OCI-LY1 (cell line): ENCODE measurements around the gene EXOSC6.
A peak's percentile ranks its signal among the peaks of the same experiment; 100 is the strongest.
"Not testable (repeated sequence)": the region's sequence is repeated elsewhere in the genome, so short reads cannot be mapped to it uniquely, and the experiment has no call there.

Source experiments
- H2AFZ ChIP-seq: fragments of 200-600 bp; sonication (generic), shearing (Covaris generic); 2 replicates; pipeline ENCODE4 v1.6.0; 2014; ENCODE audit warnings: antibody characterized with exemption, mild to moderate bottlenecking, low read length
- H3F3A ChIP-seq: fragments of 200-600 bp; sonication (generic), shearing (Covaris generic); 2 replicates; pipeline ENCODE4 v1.6.0; 2014; ENCODE audit warnings: mild to moderate bottlenecking, antibody characterized with exemption, low read length, moderate library complexity; ENCODE audit not compliant: insufficient read depth
- H3K27ac ChIP-seq: fragments of 200-600 bp; sonication (generic); 2 replicates; pipeline ENCODE4 v1.5.1; 2014; ENCODE audit warnings: low read length, mixed run types, mild to moderate bottlenecking, low read depth; ENCODE audit not compliant: poor library complexity, severe bottlenecking
- H3K27me3 ChIP-seq: fragments of 200-600 bp; sonication (generic); 2 replicates; pipeline ENCODE4 v1.6.0; 2014; ENCODE audit warnings: antibody characterized with exemption, mild to moderate bottlenecking, low read length, moderate library complexity; ENCODE audit not compliant: insufficient read depth
- H3K36me3 ChIP-seq: fragments of 200-600 bp; sonication (generic); 2 replicates; pipeline ENCODE4 v1.6.1; 2014; ENCODE audit warnings: mild to moderate bottlenecking, antibody characterized with exemption, low read length, moderate library complexity, mixed read lengths; ENCODE audit not compliant: insufficient read depth
- H3K4me1 ChIP-seq: fragments of 200-600 bp; sonication (generic); 2 replicates; pipeline ENCODE4 v1.5.1; 2014; ENCODE audit warnings: mild to moderate bottlenecking, low read length, moderate library complexity; ENCODE audit not compliant: insufficient read depth, severe bottlenecking
- H3K4me2 ChIP-seq: fragments of 200-600 bp; sonication (generic), shearing (Covaris generic); 2 replicates; pipeline ENCODE4 v1.6.1; 2014; ENCODE audit warnings: low read length
- H3K4me3 ChIP-seq: fragments of 200-600 bp; sonication (generic); 2 replicates; pipeline ENCODE4 v1.5.1; 2014; ENCODE audit warnings: low read length, low read depth, mild to moderate bottlenecking, mixed read lengths; ENCODE audit not compliant: poor library complexity, severe bottlenecking
- H3K79me2 ChIP-seq: fragments of 200-600 bp; shearing (Covaris generic); 2 replicates; pipeline ENCODE4 v1.6.1; 2016; ENCODE audit warnings: mixed run types, low read length, mixed read lengths; ENCODE audit not compliant: insufficient read depth
- H3K9ac ChIP-seq: fragments of 200-600 bp; sonication (generic), shearing (Covaris generic); 2 replicates; pipeline ENCODE4 v1.6.1; 2014; ENCODE audit warnings: mild to moderate bottlenecking, low read length, mixed read lengths
- H3K9me2 ChIP-seq: fragments of 200-600 bp; sonication (generic), shearing (Covaris generic); 2 replicates; pipeline ENCODE4 v1.6.1; 2014; ENCODE audit warnings: low read depth, mild to moderate bottlenecking, low read length, mixed read lengths
- H3K9me3 ChIP-seq: fragments of 200-600 bp; shearing (Covaris generic); 2 replicates; pipeline ENCODE4 v1.6.1; 2014; ENCODE audit warnings: low read length, mixed read lengths
- H4K20me1 ChIP-seq: fragments of 200-600 bp; sonication (generic), shearing (Covaris generic); 2 replicates; pipeline ENCODE4 v1.6.0; 2016; ENCODE audit warnings: mild to moderate bottlenecking, low read length; ENCODE audit not compliant: insufficient read depth
- EZH2 ChIP-seq: fragments of 200-600 bp; sonication (generic), shearing (Covaris generic); IDR thresholded peaks from 2 replicates; pipeline ENCODE4 v1.8.0; 2017; ENCODE audit warnings: borderline replicate concordance, mixed run types, mild to moderate bottlenecking, antibody characterized with exemption, low read length, moderate library complexity, mixed read lengths
- TF ChIP-seq, protein P1 (sequence below): fragments of 200-600 bp; sonication (generic), shearing (Covaris generic); IDR thresholded peaks from 2 replicates; pipeline ENCODE4 v1.5.1; 2017; ENCODE audit warnings: mild to moderate bottlenecking, antibody characterized with exemption, low read length, moderate library complexity, mixed read lengths

Gene EXOSC6

DNA sequence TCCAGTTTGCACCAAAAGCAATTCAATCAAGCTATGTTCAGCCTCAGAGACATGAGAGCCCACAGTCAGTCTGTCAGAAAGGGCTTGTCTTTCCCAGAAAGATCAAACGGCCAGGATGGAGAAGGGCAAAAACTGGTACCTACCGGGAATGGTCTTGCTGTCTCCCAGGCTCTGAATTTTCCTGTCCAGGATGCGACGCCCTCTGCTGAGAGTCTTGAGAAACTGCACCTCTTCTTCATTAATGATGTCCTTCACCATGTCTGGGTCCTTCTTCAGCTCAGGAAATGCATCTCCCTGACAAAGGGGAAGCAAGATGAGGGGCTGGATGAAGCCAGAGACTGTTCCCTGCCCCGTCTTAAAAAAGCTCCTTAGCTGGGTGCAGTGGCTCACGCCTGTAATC lies 15.8 kb upstream of the EXOSC6 start:
- H4K20me1 ChIP-seq: no peaks in the 10 kb centered on the region
- H3K9me2 ChIP-seq: no peaks in the 10 kb centered on the region
- no peaks in the 10 kb centered on the region for H3F3A ChIP-seq
- no peak overlapping the region for H2AFZ ChIP-seq
- H3K27ac ChIP-seq: no peak overlapping the region
- no peak overlapping the region for H3K9ac ChIP-seq
- H3K36me3 ChIP-seq: peaks cover 96% of the 10 kb centered on the region
- TF ChIP-seq, protein P1, sequence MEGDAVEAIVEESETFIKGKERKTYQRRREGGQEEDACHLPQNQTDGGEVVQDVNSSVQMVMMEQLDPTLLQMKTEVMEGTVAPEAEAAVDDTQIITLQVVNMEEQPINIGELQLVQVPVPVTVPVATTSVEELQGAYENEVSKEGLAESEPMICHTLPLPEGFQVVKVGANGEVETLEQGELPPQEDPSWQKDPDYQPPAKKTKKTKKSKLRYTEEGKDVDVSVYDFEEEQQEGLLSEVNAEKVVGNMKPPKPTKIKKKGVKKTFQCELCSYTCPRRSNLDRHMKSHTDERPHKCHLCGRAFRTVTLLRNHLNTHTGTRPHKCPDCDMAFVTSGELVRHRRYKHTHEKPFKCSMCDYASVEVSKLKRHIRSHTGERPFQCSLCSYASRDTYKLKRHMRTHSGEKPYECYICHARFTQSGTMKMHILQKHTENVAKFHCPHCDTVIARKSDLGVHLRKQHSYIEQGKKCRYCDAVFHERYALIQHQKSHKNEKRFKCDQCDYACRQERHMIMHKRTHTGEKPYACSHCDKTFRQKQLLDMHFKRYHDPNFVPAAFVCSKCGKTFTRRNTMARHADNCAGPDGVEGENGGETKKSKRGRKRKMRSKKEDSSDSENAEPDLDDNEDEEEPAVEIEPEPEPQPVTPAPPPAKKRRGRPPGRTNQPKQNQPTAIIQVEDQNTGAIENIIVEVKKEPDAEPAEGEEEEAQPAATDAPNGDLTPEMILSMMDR: peak; percentile 72
- TF ChIP-seq EZH2: no peak
- H3K79me2 ChIP-seq: no peaks in the 10 kb centered on the region
- H3K9me3 ChIP-seq: no peaks in the 10 kb centered on the region
- H3K4me3 ChIP-seq: no peak overlapping the region
- H3K4me2 ChIP-seq: no peak overlapping the region
- no peaks in the 10 kb centered on the region for H3K27me3 ChIP-seq
- H3K4me1 ChIP-seq: no peaks in the 10 kb centered on the region

DNA sequence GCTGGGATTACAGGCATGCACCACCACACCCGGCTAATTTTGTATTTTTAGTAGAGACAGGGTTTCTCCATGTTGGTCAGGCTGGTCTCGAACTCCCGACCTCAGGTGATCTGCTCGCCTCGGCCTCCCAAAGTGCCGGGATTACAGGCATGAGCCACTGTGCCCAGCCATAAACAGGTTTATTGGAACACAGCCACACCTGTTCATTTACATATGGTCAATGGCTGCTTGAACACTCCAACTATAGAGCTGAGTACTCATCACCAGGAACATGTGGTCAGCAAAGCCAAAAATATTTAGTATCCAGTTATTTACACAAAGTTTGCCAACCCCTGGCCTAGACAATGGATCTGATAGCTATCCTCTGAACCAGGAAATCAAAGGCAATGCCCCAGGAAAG lies 8.2 kb upstream of the EXOSC6 start:
- not testable (repeated sequence) for H3K79me2 ChIP-seq, H3K9me3 ChIP-seq, H3K27ac ChIP-seq, H3K4me2 ChIP-seq, H3F3A ChIP-seq, H3K9ac ChIP-seq, H3K4me1 ChIP-seq, H2AFZ ChIP-seq, H3K4me3 ChIP-seq, H3K9me2 ChIP-seq, H4K20me1 ChIP-seq, H3K27me3 ChIP-seq
- peaks cover 97% of the 10 kb centered on the region for H3K36me3 ChIP-seq

DNA sequence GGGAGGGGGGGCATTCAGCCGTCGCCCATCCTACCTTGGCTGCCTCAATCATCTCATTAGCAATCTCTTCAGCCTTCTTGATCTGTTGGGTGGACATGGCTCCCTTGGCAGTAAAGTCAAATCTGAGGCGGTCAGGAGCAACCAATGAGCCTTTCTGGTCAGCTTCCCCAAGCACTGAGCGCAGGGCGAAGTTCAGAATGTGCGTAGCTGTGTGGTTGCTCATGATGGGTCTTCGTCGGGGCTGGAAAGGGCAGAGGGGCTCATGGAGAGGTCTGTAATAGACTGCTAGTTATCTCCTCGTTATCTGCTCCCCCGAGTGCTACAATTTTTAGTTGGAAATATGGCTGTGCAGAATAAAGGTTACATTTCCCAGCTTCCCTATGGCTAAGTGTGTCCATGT lies 7.2 kb upstream of the EXOSC6 start:
- H3K4me1 ChIP-seq: no peaks in the 10 kb centered on the region
- no peaks in the 10 kb centered on the region for H3F3A ChIP-seq
- H3K4me3 ChIP-seq: no peak overlapping the region

DNA sequence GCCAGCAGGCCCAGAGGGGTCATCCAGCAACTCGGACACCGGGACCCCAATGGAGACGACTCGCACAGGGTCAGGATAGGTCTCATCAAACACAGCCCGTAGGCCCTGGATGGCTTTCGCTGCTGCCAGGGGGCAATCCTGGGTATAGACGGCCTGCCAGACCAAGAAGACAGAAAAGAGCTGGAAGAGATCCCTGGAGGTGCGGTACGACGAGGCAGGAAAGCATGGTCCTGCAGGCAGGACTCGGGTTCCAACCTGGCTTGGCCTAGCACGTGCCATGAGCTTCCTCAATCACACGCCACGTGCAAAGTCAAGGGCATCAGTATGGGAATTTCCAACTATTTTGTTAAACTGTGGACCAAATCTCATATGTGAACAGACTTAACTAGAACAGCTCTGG lies 6.3 kb upstream of the EXOSC6 start:
- TF ChIP-seq EZH2: no peak
- TF ChIP-seq, protein P1: no peak
- H3K36me3 ChIP-seq: peaks cover 97% of the 10 kb centered on the region

More for the DNA sequence above, 7.2 kb upstream of the EXOSC6 start:
- no peak overlapping the region for H3K27ac ChIP-seq
- no peak overlapping the region for H2AFZ ChIP-seq
- H3K4me2 ChIP-seq: no peak overlapping the region
- no peaks in the 10 kb centered on the region for H4K20me1 ChIP-seq
- H3K9me3 ChIP-seq: no peaks in the 10 kb centered on the region
- H3K27me3 ChIP-seq: no peaks in the 10 kb centered on the region
- H3K79me2 ChIP-seq: no peaks in the 10 kb centered on the region
- TF ChIP-seq, protein P1: no peak
- TF ChIP-seq EZH2: no peak
- H3K9me2 ChIP-seq: no peaks in the 10 kb centered on the region
- H3K36me3 ChIP-seq: peaks cover 97% of the 10 kb centered on the region
- H3K9ac ChIP-seq: no peak overlapping the region

More for the DNA sequence above, 6.3 kb upstream of the EXOSC6 start:
- no peak overlapping the region for H3K27ac ChIP-seq
- H3F3A ChIP-seq: no peaks in the 10 kb centered on the region
- no peak overlapping the region for H3K4me3 ChIP-seq
- H3K9ac ChIP-seq: no peak overlapping the region
- H3K4me2 ChIP-seq: no peak overlapping the region
- H3K9me3 ChIP-seq: no peaks in the 10 kb centered on the region
- H4K20me1 ChIP-seq: no peaks in the 10 kb centered on the region
- no peaks in the 10 kb centered on the region for H3K27me3 ChIP-seq
- H2AFZ ChIP-seq: no peak overlapping the region
- H3K9me2 ChIP-seq: no peaks in the 10 kb centered on the region
- no peaks in the 10 kb centered on the region for H3K4me1 ChIP-seq
- no peaks in the 10 kb centered on the region for H3K79me2 ChIP-seq
